Measurements from ENCODE around the gene PSMA1.
"Not testable (repeated sequence)": the region's sequence is repeated elsewhere in the genome, so short reads cannot be mapped to it uniquely, and the experiment has no call there.

Gene PSMA1

GRCh38 chr11:14547440-14547839, 27.3 kb upstream of the PSMA1 start:
- Histone ChIP-seq H3K9me3 (no peaks in the 10 kb centered on the region), H4K20me1 (no peaks in the 10 kb centered on the region), H3K4me1 (no peaks in the 10 kb centered on the region), H3K27ac (no peak overlapping the region), H3K36me3 (no peaks in the 10 kb centered on the region), H3K4me2 (no peak overlapping the region), H3K27me3 (no peaks in the 10 kb centered on the region), H3K4me3 (no peak overlapping the region), H3K9ac (no peak overlapping the region)
- TF ChIP-seq Cebpa-rat (IDR thresholded peaks at IDR 0.05) = no peak

- no peaks in the 10 kb centered on the region for H3K36me3 ChIP-seq
- no peaks in the 10 kb centered on the region for H3K9me3 ChIP-seq
- H3K4me3 ChIP-seq = no peak overlapping the region
- H4K20me1 ChIP-seq = no peaks in the 10 kb centered on the region
- no peaks in the 10 kb centered on the region for H3K27me3 ChIP-seq
- no peak overlapping the region for H3K9ac ChIP-seq
- H3K4me2 ChIP-seq = no peak overlapping the region
- no peak for TF ChIP-seq Cebpa-rat (IDR thresholded peaks at IDR 0.05)
- no peak overlapping the region for H3K27ac ChIP-seq
- no peaks in the 10 kb centered on the region for H3K4me1 ChIP-seq
These were observed 26.5 kb upstream of the PSMA1 start for GRCh38 chr11:14546672-14547071.

- H3K9ac ChIP-seq = no peak overlapping the region
- H3K27ac ChIP-seq = no peak overlapping the region
- no peaks in the 10 kb centered on the region for H3K36me3 ChIP-seq
- H3K9me3 ChIP-seq = no peaks in the 10 kb centered on the region
- H3K4me2 ChIP-seq = no peak overlapping the region
- no peak for TF ChIP-seq Cebpa-rat (IDR thresholded peaks at IDR 0.05)
- H3K27me3 ChIP-seq = no peaks in the 10 kb centered on the region
- no peaks in the 10 kb centered on the region for H4K20me1 ChIP-seq
- H3K4me3 ChIP-seq = no peak overlapping the region
- H3K4me1 ChIP-seq = peaks cover 8% of the 10 kb centered on the region
These were observed 24.4 kb upstream of the PSMA1 start for GRCh38 chr11:14544611-14545010.

- no peaks in the 10 kb centered on the region for H3K27me3 ChIP-seq
- H3K9ac ChIP-seq = no peak overlapping the region
- H3K9me3 ChIP-seq = no peaks in the 10 kb centered on the region
- no peak for TF ChIP-seq Cebpa-rat (IDR thresholded peaks at IDR 0.05)
- no peak overlapping the region for H3K27ac ChIP-seq
- H3K4me1 ChIP-seq = peaks cover 8% of the 10 kb centered on the region
- no peak overlapping the region for H3K4me2 ChIP-seq
- H3K4me3 ChIP-seq = no peak overlapping the region
- H4K20me1 ChIP-seq = no peaks in the 10 kb centered on the region
- no peaks in the 10 kb centered on the region for H3K36me3 ChIP-seq
These were observed 23.1 kb upstream of the PSMA1 start for GRCh38 chr11:14543260-14543659.

GRCh38 chr11:14542324-14542723, 22.1 kb upstream of the PSMA1 start:
- TF ChIP-seq Cebpa-rat (IDR thresholded peaks at IDR 0.05) = no peak
- Histone ChIP-seq H3K9me3 (no peaks in the 10 kb centered on the region), H3K27ac (no peak overlapping the region), H3K36me3 (no peaks in the 10 kb centered on the region), H3K9ac (no peak overlapping the region), H3K4me1 (peaks cover 8% of the 10 kb centered on the region), H3K4me2 (no peak overlapping the region), H3K4me3 (no peak overlapping the region), H3K27me3 (no peaks in the 10 kb centered on the region), H4K20me1 (no peaks in the 10 kb centered on the region)

GRCh38 chr11:14541192-14541947, 21.2 kb upstream of the PSMA1 start:
- Histone ChIP-seq H3K36me3 (no peaks in the 10 kb centered on the region), H4K20me1 (no peaks in the 10 kb centered on the region), H3K4me3 (no peak overlapping the region), H3K27me3 (no peaks in the 10 kb centered on the region), H3K4me2 (no peak overlapping the region), H3K4me1 (peaks cover 8% of the 10 kb centered on the region), H3K9me3 (no peaks in the 10 kb centered on the region), H3K27ac (no peak overlapping the region), H3K9ac (no peak overlapping the region)
- no peak for TF ChIP-seq Cebpa-rat (IDR thresholded peaks at IDR 0.05)

GRCh38 chr11:14539982-14540421, 19.8 kb upstream of the PSMA1 start:
- no peak overlapping the region for H3K27ac ChIP-seq
- H3K4me2 ChIP-seq = peak overlapping the region; percentile 22; the same call in 1 of the 2 replicates
- no peak for TF ChIP-seq Cebpa-rat (IDR thresholded peaks at IDR 0.05)

GRCh38 chr11:14538926-14539554, 18.9 kb upstream of the PSMA1 start:
- H3K9ac ChIP-seq = no peak overlapping the region
- no peaks in the 10 kb centered on the region for H3K36me3 ChIP-seq
- H3K4me3 ChIP-seq = no peak overlapping the region
- no peak overlapping the region for H3K27ac ChIP-seq
- H3K4me2 ChIP-seq = no peak overlapping the region
- H3K9me3 ChIP-seq = no peaks in the 10 kb centered on the region
- no peak for TF ChIP-seq Cebpa-rat (IDR thresholded peaks at IDR 0.05)
- no peaks in the 10 kb centered on the region for H3K27me3 ChIP-seq
- H4K20me1 ChIP-seq = no peaks in the 10 kb centered on the region
- H3K4me1 ChIP-seq = peaks cover 8% of the 10 kb centered on the region

More at GRCh38 chr11:14539982-14540421, 19.8 kb upstream of the PSMA1 start:
- H3K9me3 ChIP-seq = no peaks in the 10 kb centered on the region
- H3K4me1 ChIP-seq = peaks cover 8% of the 10 kb centered on the region
- no peaks in the 10 kb centered on the region for H3K27me3 ChIP-seq
- H3K4me3 ChIP-seq = no peak overlapping the region
- H4K20me1 ChIP-seq = no peaks in the 10 kb centered on the region
- no peaks in the 10 kb centered on the region for H3K36me3 ChIP-seq
- no peak overlapping the region for H3K9ac ChIP-seq

- TF ChIP-seq Cebpa-rat (IDR thresholded peaks at IDR 0.05) = no peak
These were observed 18.2 kb upstream of the PSMA1 start for GRCh38 chr11:14538271-14538925.

GRCh38 chr11:14537134-14537599, 17.0 kb upstream of the PSMA1 start:
- peaks cover 8% of the 10 kb centered on the region for H3K4me1 ChIP-seq
- no peak overlapping the region for H3K27ac ChIP-seq
- TF ChIP-seq Cebpa-rat (IDR thresholded peaks at IDR 0.05) = no peak
- H3K9ac ChIP-seq = no peak overlapping the region
- H3K9me3 ChIP-seq = no peaks in the 10 kb centered on the region
- no peaks in the 10 kb centered on the region for H3K27me3 ChIP-seq
- H3K4me3 ChIP-seq = no peak overlapping the region
- H3K36me3 ChIP-seq = no peaks in the 10 kb centered on the region
- no peak overlapping the region for H3K4me2 ChIP-seq
- no peaks in the 10 kb centered on the region for H4K20me1 ChIP-seq

More at GRCh38 chr11:14538271-14538925, 18.2 kb upstream of the PSMA1 start:
- Histone ChIP-seq H3K9me3 (no peaks in the 10 kb centered on the region), H3K9ac (no peak overlapping the region), H3K27ac (no peak overlapping the region), H3K4me2 (no peak overlapping the region), H3K36me3 (no peaks in the 10 kb centered on the region), H4K20me1 (no peaks in the 10 kb centered on the region), H3K4me3 (no peak overlapping the region), H3K27me3 (no peaks in the 10 kb centered on the region), H3K4me1 (peaks cover 8% of the 10 kb centered on the region)

GRCh38 chr11:14535166-14535565, 15.0 kb upstream of the PSMA1 start:
- H3K9ac ChIP-seq, H4K20me1 ChIP-seq, H3K36me3 ChIP-seq, H3K4me2 ChIP-seq, H3K4me1 ChIP-seq, H3K9me3 ChIP-seq, H3K27ac ChIP-seq, H3K4me3 ChIP-seq, H3K27me3 ChIP-seq: not testable (repeated sequence)

All from BLaER1 (cell line).